Raji (cell line): ENCODE results near the gene SPATA32.

ENCODE experiments used
- POLR2A ChIP-seq: IDR thresholded peaks from 2 replicates; pipeline ENCODE4 v1.6.1; 2011; ENCODE audit warnings: low read depth, low read length, control low read depth; ENCODE audit not compliant: insufficient read depth

Gene SPATA32

DNA sequence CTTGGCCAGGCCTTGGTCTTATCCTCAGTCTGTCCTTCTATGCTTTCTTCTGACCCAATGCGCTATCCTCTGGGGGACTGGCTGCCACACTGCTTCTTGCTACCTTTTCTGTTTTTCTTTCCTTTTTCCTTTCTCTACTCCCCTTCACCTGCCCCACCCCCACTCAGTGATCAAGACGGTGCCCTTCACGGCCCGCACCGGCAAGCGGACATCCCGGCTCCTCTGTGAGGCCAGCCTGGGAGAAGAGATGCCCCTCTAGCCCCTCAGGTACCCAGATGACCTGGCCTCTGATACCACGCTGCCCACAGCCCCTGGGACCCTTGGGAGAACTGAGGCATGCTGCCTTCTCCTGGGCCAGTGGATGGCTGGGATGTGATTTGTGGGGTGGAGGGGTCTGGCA lies 15.6 kb downstream of the SPATA32 start:
- no peak for TF ChIP-seq POLR2A

DNA sequence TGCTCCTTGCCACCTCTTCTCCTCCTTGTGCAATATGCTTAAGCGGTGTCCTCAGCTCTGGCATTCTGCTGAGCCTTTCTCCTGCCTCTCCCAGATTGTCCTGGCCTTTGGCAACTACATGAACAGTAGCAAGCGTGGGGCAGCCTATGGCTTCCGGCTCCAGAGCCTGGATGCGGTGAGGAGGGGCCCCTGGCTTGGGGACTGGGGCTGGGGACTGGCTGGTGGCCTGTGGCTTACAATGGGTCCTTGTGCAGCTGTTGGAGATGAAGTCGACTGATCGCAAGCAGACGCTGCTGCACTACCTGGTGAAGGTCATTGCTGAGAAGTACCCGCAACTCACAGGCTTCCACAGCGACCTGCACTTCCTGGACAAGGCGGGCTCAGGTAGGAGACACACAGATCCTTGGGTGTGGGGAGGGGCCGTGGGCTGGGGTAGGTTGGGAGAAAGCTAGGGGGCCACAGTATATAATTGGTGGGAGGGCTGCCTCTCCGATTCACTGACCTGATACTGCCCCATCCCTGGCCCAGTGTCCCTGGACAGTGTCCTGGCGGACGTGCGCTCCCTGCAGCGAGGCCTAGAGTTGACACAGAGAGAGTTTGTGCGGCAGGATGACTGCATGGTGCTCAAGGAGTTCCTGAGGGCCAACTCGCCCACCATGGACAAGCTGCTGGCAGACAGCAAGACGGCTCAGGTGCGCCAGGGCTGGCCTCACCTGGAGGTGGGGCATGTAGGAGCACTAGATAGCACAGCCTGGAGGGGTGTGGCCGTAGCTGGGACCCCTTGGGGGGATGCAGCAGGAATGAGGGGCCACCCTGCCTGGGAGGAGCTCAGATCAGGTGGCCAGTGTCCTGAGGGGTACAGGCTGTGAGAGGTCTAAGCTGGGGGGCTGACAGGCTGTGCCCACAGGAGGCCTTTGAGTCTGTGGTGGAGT lies 16.9 kb downstream of the SPATA32 start:
- no peak for TF ChIP-seq POLR2A

DNA sequence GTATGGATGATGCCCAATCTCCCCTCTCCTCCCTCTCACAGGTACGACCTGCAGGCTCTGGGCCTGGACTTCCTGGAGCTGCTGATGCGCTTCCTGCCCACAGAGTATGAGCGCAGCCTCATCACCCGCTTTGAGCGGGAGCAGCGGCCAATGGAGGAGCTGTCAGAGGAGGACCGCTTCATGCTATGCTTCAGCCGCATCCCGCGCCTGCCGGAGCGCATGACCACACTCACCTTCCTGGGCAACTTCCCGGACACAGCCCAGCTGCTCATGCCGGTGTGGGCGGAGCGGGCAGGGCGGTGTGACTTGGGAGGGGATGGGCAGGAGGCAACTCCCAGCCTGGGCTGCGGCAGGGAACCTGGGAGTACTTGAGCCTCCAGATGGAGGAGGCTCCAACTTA lies 18.1 kb downstream of the SPATA32 start:
- no peak for TF ChIP-seq POLR2A

DNA sequence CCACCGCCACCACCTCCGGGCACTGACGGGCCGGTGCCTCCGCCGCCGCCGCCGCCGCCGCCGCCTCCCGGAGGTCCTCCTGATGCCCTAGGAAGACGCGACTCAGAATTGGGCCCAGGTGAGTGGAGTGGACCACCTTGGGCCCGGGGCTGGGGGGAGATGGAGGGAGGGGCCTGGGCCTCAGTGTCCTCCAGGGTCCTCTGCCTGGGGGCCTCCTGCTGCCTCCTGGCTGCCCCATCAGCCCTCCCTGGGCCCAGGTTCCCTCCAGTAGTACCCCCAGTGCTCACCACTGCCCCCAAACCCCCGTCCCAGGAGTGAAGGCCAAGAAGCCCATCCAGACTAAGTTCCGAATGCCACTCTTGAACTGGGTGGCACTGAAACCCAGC lies 19.9 kb downstream of the SPATA32 start:
- no peak for TF ChIP-seq POLR2A

DNA sequence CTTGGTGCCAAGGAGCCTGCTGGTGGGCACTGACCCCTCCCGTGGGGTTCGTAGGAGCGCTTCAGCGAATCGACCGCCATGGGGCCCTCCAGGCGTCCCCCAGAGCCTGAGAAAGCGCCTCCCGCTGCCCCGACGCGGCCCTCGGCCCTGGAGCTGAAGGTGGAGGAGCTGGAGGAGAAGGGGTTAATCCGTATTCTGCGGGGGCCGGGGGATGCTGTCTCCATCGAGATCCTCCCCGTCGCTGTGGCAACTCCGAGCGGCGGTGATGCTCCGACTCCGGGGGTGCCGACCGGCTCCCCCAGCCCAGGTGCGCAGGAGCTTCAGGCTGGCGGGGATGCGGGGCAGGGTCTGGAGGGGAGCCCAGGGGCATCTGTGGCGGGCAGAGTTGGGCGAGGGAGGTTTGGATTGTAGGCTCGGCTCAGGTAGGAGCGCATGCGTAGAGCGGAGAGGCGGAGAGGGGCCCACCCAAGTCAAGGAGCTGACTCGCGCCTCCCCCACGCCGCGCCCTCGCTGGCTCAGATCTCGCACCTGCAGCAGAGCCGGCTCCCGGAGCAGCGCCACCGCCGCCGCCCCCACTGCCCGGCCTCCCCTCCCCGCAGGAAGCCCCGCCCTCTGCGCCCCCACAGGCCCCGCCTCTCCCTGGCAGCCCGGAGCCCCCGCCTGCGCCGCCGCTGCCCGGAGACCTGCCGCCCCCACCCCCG lies 20.4 kb downstream of the SPATA32 start:
- no peak for TF ChIP-seq POLR2A

DNA sequence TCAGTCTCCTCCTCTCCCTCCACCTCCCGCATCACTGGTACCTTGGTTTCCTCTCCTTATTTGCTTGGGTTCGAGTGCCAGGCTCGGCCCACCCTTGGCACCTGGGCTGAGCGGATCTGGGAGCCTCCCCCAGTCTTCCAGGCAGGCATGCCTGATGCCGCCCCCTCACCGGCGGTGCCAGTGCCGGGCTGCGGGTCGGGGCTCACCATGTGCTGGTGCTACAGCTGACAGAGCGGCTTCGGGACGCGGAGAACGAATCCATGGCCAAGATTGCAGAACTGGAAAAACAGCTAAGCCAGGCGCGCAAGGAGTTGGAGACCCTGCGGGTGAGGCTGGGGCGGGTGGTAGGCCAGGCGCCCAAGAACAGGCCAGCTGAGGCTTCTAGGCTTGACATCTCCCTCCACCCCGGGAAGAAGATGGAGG lies 21.0 kb downstream of the SPATA32 start:
- no peak for TF ChIP-seq POLR2A

DNA sequence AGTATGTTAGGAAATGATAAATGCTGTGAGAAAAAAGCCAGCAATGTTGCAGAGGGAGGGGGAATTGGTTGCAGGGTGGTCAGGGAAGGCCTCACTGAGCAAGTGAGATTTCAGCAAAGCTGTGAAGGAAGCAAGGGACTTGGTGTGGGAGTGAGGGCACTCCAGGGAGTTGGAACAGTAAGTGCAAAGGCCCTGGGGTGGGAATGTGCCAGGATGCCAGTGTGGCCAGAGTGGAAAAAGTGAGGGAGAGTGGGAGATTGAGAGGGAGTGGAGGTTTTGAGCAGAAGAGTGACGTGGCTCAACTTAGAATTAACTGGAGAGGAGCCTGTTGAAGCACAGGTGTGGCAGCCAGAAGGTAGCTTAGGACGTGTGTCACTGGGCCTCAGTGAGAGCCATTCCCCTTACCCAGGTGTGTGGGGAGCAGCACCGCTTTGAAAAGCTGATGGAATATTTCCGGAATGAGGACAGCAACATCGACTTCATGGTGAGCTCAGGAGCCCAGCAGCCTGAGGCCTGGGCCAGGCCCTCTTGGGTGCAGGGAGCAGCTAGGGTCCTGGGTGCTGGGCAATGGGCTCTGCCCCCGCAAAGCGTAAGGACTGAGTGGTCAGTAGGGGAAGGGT lies 23.6 kb downstream of the SPATA32 start:
- TF ChIP-seq POLR2A, result no peak

DNA sequence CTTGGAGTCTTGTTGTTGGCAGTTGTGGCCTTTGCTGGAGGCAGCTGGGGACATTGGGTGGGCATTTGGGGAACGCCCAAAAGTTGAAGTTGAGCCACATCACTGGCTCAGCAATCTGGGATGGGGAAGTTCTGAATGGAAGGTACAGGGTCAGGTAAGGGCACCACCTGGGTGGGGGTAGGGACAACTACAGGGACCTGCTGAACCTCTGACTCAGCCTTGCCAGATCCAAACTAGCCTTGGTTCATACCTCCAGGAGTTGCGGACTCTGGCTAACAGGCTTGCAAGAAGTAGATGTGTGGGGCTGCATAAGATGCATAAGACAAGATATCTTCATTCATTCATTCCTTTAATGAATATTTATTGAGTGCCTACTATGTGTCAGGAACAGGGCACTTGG lies 24.2 kb downstream of the SPATA32 start:
- TF ChIP-seq POLR2A, result no peak

DNA sequence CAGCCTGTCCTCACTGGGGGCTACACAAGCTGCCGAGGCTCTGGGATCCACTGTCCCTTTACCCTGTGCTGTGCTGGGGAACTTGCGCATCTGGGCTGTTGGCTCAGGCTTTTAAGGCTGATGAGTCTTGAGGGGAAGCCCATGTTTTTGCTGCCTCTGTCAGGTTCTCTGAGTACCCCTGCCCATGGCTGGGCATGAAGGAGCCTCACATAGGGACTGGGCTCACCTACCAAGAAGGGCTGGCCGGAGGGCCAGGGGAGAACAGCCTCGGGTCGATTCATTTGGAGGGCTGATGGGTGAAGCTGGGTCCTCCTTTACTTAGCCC lies 25.6 kb downstream of the SPATA32 start:
- TF ChIP-seq POLR2A, result no peak

DNA sequence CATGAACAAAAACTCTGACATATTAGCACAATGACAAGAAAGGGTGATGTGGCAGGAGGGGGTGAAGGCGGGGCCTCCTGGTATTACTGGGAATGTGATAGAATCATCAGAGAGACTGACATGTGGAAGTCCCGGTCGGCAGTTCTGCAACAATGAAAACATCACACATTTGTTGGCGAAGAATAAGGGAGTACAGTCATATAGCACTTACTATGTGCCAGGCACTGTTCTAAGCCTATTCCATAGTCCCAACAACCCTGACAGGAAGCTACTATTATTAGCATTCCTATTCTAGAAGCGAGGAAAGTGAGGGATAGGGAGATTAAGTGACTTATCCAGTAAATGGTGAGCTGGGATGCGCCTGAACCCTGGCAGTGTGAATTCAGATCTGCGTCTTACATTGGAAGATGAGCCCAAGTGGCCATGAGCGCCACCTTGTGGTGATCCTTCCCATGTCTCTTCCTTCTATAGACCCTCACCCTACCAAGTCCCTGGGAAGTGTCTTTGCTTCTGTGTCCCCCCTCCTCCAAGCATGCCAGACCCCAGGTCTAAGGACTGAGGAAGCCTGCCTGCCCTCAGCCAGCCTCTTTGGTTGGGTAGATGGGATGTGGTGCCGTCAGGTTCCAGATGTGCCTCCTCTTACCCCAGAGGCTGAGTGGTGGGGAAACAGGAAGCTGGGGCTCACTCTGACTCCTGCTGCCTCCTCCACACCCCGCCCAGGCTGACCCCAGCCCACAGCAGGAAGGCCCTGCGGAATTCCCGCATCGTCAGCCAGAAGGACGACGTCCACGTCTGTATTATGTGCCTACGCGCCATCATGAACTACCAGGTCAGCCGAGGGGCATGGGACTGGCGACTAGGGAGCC lies 26.2 kb downstream of the SPATA32 start:
- no peak for TF ChIP-seq POLR2A

DNA sequence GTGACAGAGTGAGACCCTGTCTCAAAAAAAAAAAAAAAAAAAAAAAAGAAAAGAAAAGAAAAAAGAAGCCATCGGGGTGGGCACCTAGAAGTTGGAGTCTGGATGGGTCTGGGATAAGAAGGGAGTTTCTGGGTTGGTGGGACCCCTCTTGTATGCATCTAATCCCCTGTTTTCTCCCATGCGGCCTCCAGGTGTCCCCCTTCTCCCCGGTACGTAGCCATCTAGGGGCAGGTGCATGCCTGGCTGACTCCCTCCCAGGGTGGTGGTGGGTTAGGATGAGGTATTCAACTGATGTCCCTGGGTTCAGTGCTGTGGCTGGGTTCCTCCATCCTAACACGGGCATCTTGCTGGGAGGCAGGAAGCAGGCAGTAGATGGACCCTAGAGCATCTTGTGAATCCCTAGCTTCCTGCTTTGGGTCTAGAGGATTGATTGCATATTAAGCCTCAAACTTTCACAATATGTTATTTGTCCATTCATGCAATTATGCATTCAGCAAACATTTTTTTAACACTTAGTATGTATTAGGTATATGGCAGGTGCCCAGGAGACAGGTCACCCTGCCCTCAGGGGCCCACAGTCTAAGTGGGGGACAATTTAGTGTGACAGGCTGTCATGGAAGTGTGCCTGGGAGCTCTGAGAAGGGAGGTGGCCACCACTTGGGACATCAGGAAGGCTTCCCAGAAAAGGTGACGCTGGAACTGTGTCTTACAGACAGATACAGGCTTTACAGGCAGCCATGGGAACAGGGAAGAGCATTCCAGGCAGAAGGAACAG lies 27.1 kb downstream of the SPATA32 start:
- TF ChIP-seq POLR2A, result no peak

DNA sequence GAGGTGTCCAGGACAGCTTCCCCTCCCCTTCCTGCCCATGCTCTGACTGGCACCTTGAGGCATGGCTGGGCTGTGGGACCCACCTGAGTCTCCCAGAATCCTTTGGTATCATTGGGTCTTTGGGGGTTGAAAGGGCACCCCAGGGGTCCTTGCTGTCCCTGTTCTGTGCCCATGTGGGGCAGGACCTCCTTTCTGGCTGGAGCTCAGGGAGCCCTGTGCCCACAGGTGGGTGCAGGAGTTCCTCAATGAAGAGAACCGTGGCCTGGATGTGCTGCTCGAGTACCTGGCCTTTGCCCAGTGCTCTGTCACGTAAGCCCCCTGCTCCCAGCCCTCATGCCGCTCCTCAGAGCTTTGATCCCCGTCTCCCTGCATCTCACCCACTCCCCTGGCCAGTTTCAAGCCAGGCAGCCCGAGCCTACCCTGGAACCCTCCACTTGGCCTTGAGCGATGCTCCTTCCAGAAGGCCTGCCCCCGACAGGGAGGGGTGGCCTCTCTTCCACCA lies 28.4 kb downstream of the SPATA32 start:
- no peak for TF ChIP-seq POLR2A

DNA sequence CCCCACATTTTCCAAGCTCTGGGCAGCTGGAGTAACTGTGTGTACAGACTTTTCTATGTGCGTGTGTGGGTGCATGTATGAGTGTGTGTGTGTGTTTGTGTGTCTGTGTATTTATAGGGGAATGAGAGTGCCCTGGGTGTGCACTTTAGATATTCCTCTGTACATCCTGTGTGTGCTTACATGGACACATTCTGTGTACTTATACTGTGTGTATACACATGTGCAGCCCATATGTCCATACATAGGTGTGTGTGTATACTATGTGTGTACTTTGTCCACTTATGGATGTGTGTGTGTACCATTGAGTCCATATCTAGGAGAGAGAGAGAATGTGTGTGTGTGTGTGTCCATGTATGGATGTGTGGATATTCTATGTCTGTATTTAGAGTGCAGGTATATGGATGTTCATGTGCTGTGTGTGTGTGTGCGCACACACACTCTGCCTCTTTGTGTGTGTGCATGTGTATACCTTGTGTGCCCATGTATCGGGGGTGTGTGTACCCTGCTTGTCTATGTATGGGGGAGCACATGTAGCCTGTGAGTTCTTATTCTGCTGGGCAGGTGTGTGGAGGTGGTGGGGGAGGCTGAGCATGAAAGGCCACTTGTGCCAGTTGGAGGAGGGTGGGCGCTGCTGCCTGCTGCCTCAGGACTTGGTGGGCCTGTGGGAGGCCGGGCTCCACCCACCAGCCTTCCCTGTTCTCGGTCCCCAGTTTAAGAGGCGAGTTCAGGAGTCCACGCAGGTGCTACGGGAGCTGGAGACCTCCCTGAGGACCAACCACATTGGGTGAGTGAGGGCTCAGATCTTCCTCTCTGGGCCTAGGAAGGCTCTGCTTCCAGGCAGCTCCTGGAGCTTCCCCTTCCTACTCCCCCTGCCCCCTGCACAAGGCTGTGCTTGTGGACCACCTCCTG lies 29.1 kb downstream of the SPATA32 start:
- TF ChIP-seq POLR2A, result no peak
